KMS-11 (cell line): ENCODE results near the gene DCAF15.

Experiments used
- H2AFZ ChIP-seq: fragments of 200-600 bp; sonication (generic); 2 replicates; pipeline ENCODE4 v1.6.1; 2016; ENCODE audit warnings: antibody characterized with exemption, mixed run types, low read depth
- H3K27ac ChIP-seq: fragments of 200-600 bp; sonication (generic); 2 replicates; pipeline ENCODE4 v1.6.1; 2016; ENCODE audit warnings: mild to moderate bottlenecking, mixed run types
- H3K27me3 ChIP-seq: fragments of 200-600 bp; sonication (generic); 2 replicates; pipeline ENCODE4 v1.6.1; 2017; ENCODE audit warnings: mild to moderate bottlenecking, low read depth, mixed run types, moderate library complexity; ENCODE audit not compliant: insufficient read depth
- H3K36me3 ChIP-seq: fragments of 200-600 bp; sonication (generic); 2 replicates; pipeline ENCODE4 v1.6.1; 2017; ENCODE audit warnings: mild to moderate bottlenecking, mixed run types; ENCODE audit not compliant: insufficient read depth
- H3K4me1 ChIP-seq: fragments of 200-600 bp; sonication (generic); 2 replicates; pipeline ENCODE4 v1.6.1; 2016; ENCODE audit warnings: mild to moderate bottlenecking, low read depth, mixed run types; ENCODE audit not compliant: poor library complexity, severe bottlenecking
- H3K4me2 ChIP-seq: fragments of 200-600 bp; sonication (generic); 2 replicates; pipeline ENCODE4 v1.7.0; 2016; ENCODE audit warnings: mild to moderate bottlenecking, mixed run types
- H3K4me3 ChIP-seq: fragments of 200-600 bp; sonication (generic); IDR thresholded peaks from 2 replicates; pipeline ENCODE4 v1.6.1; 2017; ENCODE audit warnings: low read depth, low read length, mixed read lengths; ENCODE audit not compliant: insufficient read depth
- H3K79me2 ChIP-seq: fragments of 200-600 bp; sonication (generic); 2 replicates; pipeline ENCODE4 v1.6.1; 2016; ENCODE audit warnings: low read depth, mixed run types; ENCODE audit not compliant: insufficient read depth
- H3K9ac ChIP-seq: fragments of 200-600 bp; sonication (generic); 2 replicates; pipeline ENCODE4 v1.6.1; 2016; ENCODE audit warnings: mild to moderate bottlenecking, mixed run types
- H4K20me1 ChIP-seq: fragments of 200-600 bp; sonication (generic); 2 replicates; pipeline ENCODE4 v1.6.1; 2016; ENCODE audit warnings: mild to moderate bottlenecking, mixed run types; ENCODE audit not compliant: insufficient read depth
- CTCF ChIP-seq: fragments of 200-600 bp; sonication (generic); conservative IDR thresholded peaks from 2 replicates; pipeline ENCODE4 v1.6.1; 2017; ENCODE audit warnings: low read depth, mild to moderate bottlenecking, antibody characterized with exemption, low read length, moderate library complexity, mixed read lengths

The DCAF15 gene

GRCh38 chr19:13978351-13979243, 26.3 kb downstream of the DCAF15 start:
- H3K9ac ChIP-seq: no peak overlapping the region
- H3K36me3 ChIP-seq: no peaks in the 10 kb centered on the region
- no peaks in the 10 kb centered on the region for H3K27me3 ChIP-seq
- H3K4me1 ChIP-seq: no peaks in the 10 kb centered on the region
- H2AFZ ChIP-seq: no peak overlapping the region
- no peak overlapping the region for H3K27ac ChIP-seq
- no peak overlapping the region for H3K4me2 ChIP-seq
- H3K79me2 ChIP-seq: no peaks in the 10 kb centered on the region
- no peak overlapping the region for H3K4me3 ChIP-seq
- no peaks in the 10 kb centered on the region for H4K20me1 ChIP-seq
- TF ChIP-seq CTCF: no peak

GRCh38 chr19:13979244-13979615, 26.9 kb downstream of the DCAF15 start:
- Histone ChIP-seq H3K27ac (no peak overlapping the region), H2AFZ (no peak overlapping the region), H3K4me1 (no peaks in the 10 kb centered on the region), H3K9ac (no peak overlapping the region), H3K36me3 (no peaks in the 10 kb centered on the region), H3K4me3 (no peak overlapping the region), H3K4me2 (no peak overlapping the region), H3K79me2 (no peaks in the 10 kb centered on the region), H4K20me1 (no peaks in the 10 kb centered on the region), H3K27me3 (no peaks in the 10 kb centered on the region)
- TF ChIP-seq CTCF: no peak

- H3K4me1 ChIP-seq: no peaks in the 10 kb centered on the region
- no peaks in the 10 kb centered on the region for H4K20me1 ChIP-seq
- no peak overlapping the region for H2AFZ ChIP-seq
- H3K4me2 ChIP-seq: no peak overlapping the region
- H3K27ac ChIP-seq: no peak overlapping the region
- no peaks in the 10 kb centered on the region for H3K27me3 ChIP-seq
- no peak overlapping the region for H3K9ac ChIP-seq
- TF ChIP-seq CTCF: no peak
- no peaks in the 10 kb centered on the region for H3K36me3 ChIP-seq
- H3K79me2 ChIP-seq: no peaks in the 10 kb centered on the region
- no peak overlapping the region for H3K4me3 ChIP-seq
These were observed 27.4 kb downstream of the DCAF15 start for GRCh38 chr19:13979686-13980085.

GRCh38 chr19:13980340-13980739, 28.0 kb downstream of the DCAF15 start:
- H3K27ac ChIP-seq: no peak overlapping the region
- H3K27me3 ChIP-seq: no peaks in the 10 kb centered on the region
- no peaks in the 10 kb centered on the region for H3K4me1 ChIP-seq
- H3K36me3 ChIP-seq: no peaks in the 10 kb centered on the region
- H3K79me2 ChIP-seq: no peaks in the 10 kb centered on the region
- no peak overlapping the region for H3K4me3 ChIP-seq
- no peak overlapping the region for H2AFZ ChIP-seq
- no peak overlapping the region for H3K4me2 ChIP-seq
- no peak for TF ChIP-seq CTCF
- no peak overlapping the region for H3K9ac ChIP-seq
- no peaks in the 10 kb centered on the region for H4K20me1 ChIP-seq
